PC-9 (cell line): ENCODE data around the gene VPS39.
"Not testable (repeated sequence)": the region's sequence is repeated elsewhere in the genome, so short reads cannot be mapped to it uniquely, and the experiment has no call there.

Experiments used
- EZH2 ChIP-seq: fragments of 200-600 bp; sonication (generic); IDR thresholded peaks from 2 replicates; pipeline ENCODE4 v1.8.0; 2017; ENCODE audit warnings: antibody characterized with exemption, low read depth
- TF ChIP-seq, protein P1 (sequence below): fragments of 200-600 bp; sonication (generic); conservative IDR thresholded peaks from 2 replicates; pipeline ENCODE4 v1.6.1; 2017; ENCODE audit warnings: mixed run types, antibody characterized with exemption, mild to moderate bottlenecking, moderate library complexity

DNA sequence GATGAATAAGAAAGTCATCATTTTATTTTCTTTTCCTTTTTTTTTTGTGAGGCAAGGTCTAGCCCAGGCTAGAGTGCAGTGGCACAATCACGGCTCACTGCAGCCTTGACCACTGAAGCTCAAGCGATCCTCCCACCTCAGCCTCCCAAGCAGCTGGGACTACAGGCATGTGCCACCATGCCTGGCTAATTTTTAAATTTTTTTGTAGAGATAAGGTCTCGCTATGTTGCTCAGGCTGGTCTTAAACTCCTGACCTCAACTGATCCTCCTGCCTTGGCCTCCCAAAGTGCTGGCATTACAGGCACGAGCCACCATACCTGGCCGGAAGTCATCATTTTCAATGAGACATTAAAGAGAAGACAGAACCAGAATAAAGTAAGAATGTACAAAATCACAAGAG, 20.9 kb upstream of the VPS39 start:
- TF ChIP-seq, protein P1, sequence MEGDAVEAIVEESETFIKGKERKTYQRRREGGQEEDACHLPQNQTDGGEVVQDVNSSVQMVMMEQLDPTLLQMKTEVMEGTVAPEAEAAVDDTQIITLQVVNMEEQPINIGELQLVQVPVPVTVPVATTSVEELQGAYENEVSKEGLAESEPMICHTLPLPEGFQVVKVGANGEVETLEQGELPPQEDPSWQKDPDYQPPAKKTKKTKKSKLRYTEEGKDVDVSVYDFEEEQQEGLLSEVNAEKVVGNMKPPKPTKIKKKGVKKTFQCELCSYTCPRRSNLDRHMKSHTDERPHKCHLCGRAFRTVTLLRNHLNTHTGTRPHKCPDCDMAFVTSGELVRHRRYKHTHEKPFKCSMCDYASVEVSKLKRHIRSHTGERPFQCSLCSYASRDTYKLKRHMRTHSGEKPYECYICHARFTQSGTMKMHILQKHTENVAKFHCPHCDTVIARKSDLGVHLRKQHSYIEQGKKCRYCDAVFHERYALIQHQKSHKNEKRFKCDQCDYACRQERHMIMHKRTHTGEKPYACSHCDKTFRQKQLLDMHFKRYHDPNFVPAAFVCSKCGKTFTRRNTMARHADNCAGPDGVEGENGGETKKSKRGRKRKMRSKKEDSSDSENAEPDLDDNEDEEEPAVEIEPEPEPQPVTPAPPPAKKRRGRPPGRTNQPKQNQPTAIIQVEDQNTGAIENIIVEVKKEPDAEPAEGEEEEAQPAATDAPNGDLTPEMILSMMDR = not testable (repeated sequence)
- not testable (repeated sequence) for TF ChIP-seq EZH2
